ENCODE results near the gene C16orf96. TPM values are rescaled to one million over a fixed set of nuclear protein-coding genes. Genes with fewer than 3 reads are reported as not detected.

C16orf96 gene
- total RNA-seq, 1 donor from 2014 or later = not detected

GRCh38 chr16:4613636-4614570, 57.8 kb downstream of the C16orf96 start:
- H3K27me3 ChIP-seq = no peaks in the 10 kb centered on the region
- H3K27ac ChIP-seq = peak overlapping the region; percentile 94
- peaks cover 53% of the 10 kb centered on the region for H3K4me1 ChIP-seq
- no peak for DNase-seq (ENCODE audit: extremely low spot score in 2 of 2)
- peak overlapping the region; percentile 83 to 94 for H3K4me3 ChIP-seq
- intact Hi-C loops (cut with DNase I) = no loop called here
- H3K9me3 ChIP-seq = no peaks in the 10 kb centered on the region
- TF ChIP-seq POLR2A (IDR thresholded peaks at IDR 0.05) (no peak), CTCF (IDR thresholded peaks at IDR 0.05) (no peak), POLR2AphosphoS5 (IDR thresholded peaks at IDR 0.05; ENCODE audit: insufficient read depth in 1 of 2, low read depth in 1 of 2) (no peak)
- peaks cover 0 to 8% of the 10 kb centered on the region in 2 donors for H3K36me3 ChIP-seq

GRCh38 chr16:4614571-4615383, 58.6 kb downstream of the C16orf96 start, which contains the start of gene UBALD1:
TSS of gene UBALD1 (minus strand) at chr16:4614888. CDS start at chr16:4614797, 91 bp downstream.
- H3K4me3 ChIP-seq = peak within 1 kb of the TSS; percentile 83 to 94
- peak within 1 kb of the TSS; percentile 94 for H3K27ac ChIP-seq
- H3K27me3 ChIP-seq = no peaks in the 10 kb centered on the region
- intact Hi-C loops (cut with DNase I) = no loop called here
- peaks cover 54% of the 10 kb centered on the region for H3K4me1 ChIP-seq
- TF ChIP-seq CTCF (IDR thresholded peaks at IDR 0.05) (no peak), POLR2AphosphoS5 (IDR thresholded peaks at IDR 0.05; ENCODE audit: insufficient read depth in 1 of 2, low read depth in 1 of 2) (peak; percentile 79 to 96), POLR2A (IDR thresholded peaks at IDR 0.05) (peak; percentile 42 to 80)
- no peak for DNase-seq (ENCODE audit: extremely low spot score in 2 of 2)
- no peaks in the 10 kb centered on the region for H3K9me3 ChIP-seq
- H3K36me3 ChIP-seq = no peaks in the 10 kb centered on the region

GRCh38 chr16:4615384-4616046, 59.4 kb downstream of the C16orf96 start:
- Histone ChIP-seq H3K27me3 (no peaks in the 10 kb centered on the region), H3K4me3 (peak overlapping the region; percentile 83 to 94), H3K9me3 (no peaks in the 10 kb centered on the region), H3K4me1 (peaks cover 50% of the 10 kb centered on the region), H3K27ac (peak overlapping the region; percentile 94), H3K36me3 (no peaks in the 10 kb centered on the region)
- TF ChIP-seq POLR2A (IDR thresholded peaks at IDR 0.05) = no peak
- TF ChIP-seq CTCF (IDR thresholded peaks at IDR 0.05) = no peak
- no peak for TF ChIP-seq POLR2AphosphoS5 (IDR thresholded peaks at IDR 0.05; ENCODE audit: insufficient read depth in 1 of 2, low read depth in 1 of 2)
- intact Hi-C loops (cut with DNase I) = no loop called here
- DNase-seq (ENCODE audit: extremely low spot score in 2 of 2) = no peak

GRCh38 chr16:4616047-4616811, 60.1 kb downstream of the C16orf96 start:
- intact Hi-C loops (cut with DNase I) = no loop called here
- Histone ChIP-seq H3K27ac (peak overlapping the region; percentile 97), H3K27me3 (no peaks in the 10 kb centered on the region), H3K9me3 (no peaks in the 10 kb centered on the region), H3K36me3 (no peaks in the 10 kb centered on the region), H3K4me1 (peaks cover 43% of the 10 kb centered on the region), H3K4me3 (peak overlapping the region; percentile 83 to 94)
- DNase-seq (ENCODE audit: extremely low spot score in 2 of 2) = peak; percentile 100
- TF ChIP-seq CTCF (IDR thresholded peaks at IDR 0.05) (no peak), POLR2AphosphoS5 (IDR thresholded peaks at IDR 0.05; ENCODE audit: insufficient read depth in 1 of 2, low read depth in 1 of 2) (peak; percentile 84 to 92), POLR2A (IDR thresholded peaks at IDR 0.05) (peak in 1 of 2 donors; percentile 75)

All from vagina (tissue), 2 donors.